Trophoblast cell (in vitro differentiated cells and primary cell): ENCODE measurements around the gene LRRC7.

ENCODE experiments used
- DNase-seq, 2 donors: peaks; one replicate each; pipeline ENCODE4 v3.0.0-alpha.2; 2016
- H2AFZ ChIP-seq: 2 replicates; pipeline ENCODE4 v1.6.1; 2013; ENCODE audit warnings: low read length, moderate library complexity, mild to moderate bottlenecking; ENCODE audit not compliant: insufficient read depth, poor library complexity
- H2AK5ac ChIP-seq: 2 replicates; pipeline ENCODE4 v1.6.1; 2013; ENCODE audit warnings: mild to moderate bottlenecking, low read length
- H2BK120ac ChIP-seq: 2 replicates; pipeline ENCODE4 v1.6.1; 2013; ENCODE audit warnings: low read length, mild to moderate bottlenecking, moderate library complexity; ENCODE audit not compliant: insufficient read depth, poor library complexity
- H2BK12ac ChIP-seq: 2 replicates; pipeline ENCODE4 v1.6.1; 2013; ENCODE audit warnings: mild to moderate bottlenecking, low read length, moderate library complexity
- H2BK5ac ChIP-seq: 2 replicates; pipeline ENCODE4 v1.6.1; 2013; ENCODE audit warnings: low read length, low read depth, moderate library complexity, mild to moderate bottlenecking; ENCODE audit not compliant: poor library complexity
- H3K14ac ChIP-seq: 2 replicates; pipeline ENCODE4 v1.6.1; 2013; ENCODE audit warnings: mild to moderate bottlenecking, low read length
- H3K18ac ChIP-seq: 2 replicates; pipeline ENCODE4 v1.6.1; 2013; ENCODE audit warnings: mild to moderate bottlenecking, low read length
- H3K23ac ChIP-seq: 2 replicates; pipeline ENCODE4 v1.6.1; 2013; ENCODE audit warnings: low read length
- H3K27ac ChIP-seq: 2 replicates; pipeline ENCODE4 v1.5.1; 2013; ENCODE audit warnings: low read depth, mild to moderate bottlenecking, inconsistent platforms, low read length, moderate library complexity
- H3K27me3 ChIP-seq: 2 replicates; pipeline ENCODE4 v1.6.1; 2013; ENCODE audit warnings: inconsistent platforms, mild to moderate bottlenecking, low read length, moderate library complexity; ENCODE audit not compliant: insufficient read depth
- H3K36me3 ChIP-seq, 2 experiments: 1 replicate in 1 of 2; 2 replicates in 1 of 2; pipeline ENCODE4 v1.6.1; 2013; ENCODE audit warnings: low read length in 2 of 2, mild to moderate bottlenecking in 2 of 2, moderate library complexity in 1 of 2; ENCODE audit not compliant: insufficient read depth in 2 of 2, control insufficient read depth in 1 of 2
- H3K4ac ChIP-seq: 2 replicates; pipeline ENCODE4 v1.6.1; 2013; ENCODE audit warnings: low read depth, mild to moderate bottlenecking, low read length, moderate library complexity
- H3K4me1 ChIP-seq, 2 experiments: 1 replicate in 1 of 2; 2 replicates in 1 of 2; pipeline ENCODE4 v1.6.1; 2013; ENCODE audit warnings: low read length in 2 of 2, mild to moderate bottlenecking in 2 of 2, moderate library complexity in 1 of 2; ENCODE audit not compliant: insufficient read depth in 2 of 2, control insufficient read depth in 1 of 2
- H3K4me2 ChIP-seq: 2 replicates; pipeline ENCODE4 v1.6.1; 2013; ENCODE audit warnings: inconsistent platforms, mild to moderate bottlenecking, low read length, moderate library complexity
- H3K4me3 ChIP-seq: 2 replicates; pipeline ENCODE4 v1.5.1; 2013; ENCODE audit warnings: mild to moderate bottlenecking, low read depth, low read length, inconsistent platforms
- H3K79me1 ChIP-seq: one replicate; pipeline ENCODE4 v1.6.1; 2013; ENCODE audit warnings: low read length
- H3K79me2 ChIP-seq: 2 replicates; pipeline ENCODE4 v1.6.1; 2013; ENCODE audit warnings: low read length, mild to moderate bottlenecking; ENCODE audit not compliant: control insufficient read depth, insufficient read depth, poor library complexity
- H3K9ac ChIP-seq: 2 replicates; pipeline ENCODE4 v1.6.1; 2013; ENCODE audit warnings: mild to moderate bottlenecking, low read length
- H3K9me3 ChIP-seq: 2 replicates; pipeline ENCODE4 v1.6.1; 2013; ENCODE audit warnings: low read depth, mild to moderate bottlenecking, control low read depth, inconsistent platforms, low read length; ENCODE audit not compliant: insufficient read depth
- H4K12ac ChIP-seq: 2 replicates; pipeline ENCODE4 v1.6.1; 2013; ENCODE audit warnings: low read depth, mild to moderate bottlenecking, low read length, moderate library complexity
- H4K8ac ChIP-seq: 2 replicates; pipeline ENCODE4 v1.6.1; 2013; ENCODE audit warnings: low read depth, mild to moderate bottlenecking, low read length, moderate library complexity
- H4K91ac ChIP-seq: one replicate; pipeline ENCODE4 v1.6.1; 2013; ENCODE audit warnings: low read depth, mild to moderate bottlenecking, low read length, moderate library complexity
- WGBS: extraction: QIAGEN DNeasy Blood & Tissue Kit; methylation state at CpG from one replicate; pipeline ENCODE4 v1.1.7; 2013; ENCODE audit warnings: missing lambda C conversion rate; ENCODE audit not compliant: insufficient read length, insufficient coverage; ENCODE audit errors: extremely low coverage; 5-methylcytosine and 5-hydroxymethylcytosine counted together

LRRC7 gene

DNA sequence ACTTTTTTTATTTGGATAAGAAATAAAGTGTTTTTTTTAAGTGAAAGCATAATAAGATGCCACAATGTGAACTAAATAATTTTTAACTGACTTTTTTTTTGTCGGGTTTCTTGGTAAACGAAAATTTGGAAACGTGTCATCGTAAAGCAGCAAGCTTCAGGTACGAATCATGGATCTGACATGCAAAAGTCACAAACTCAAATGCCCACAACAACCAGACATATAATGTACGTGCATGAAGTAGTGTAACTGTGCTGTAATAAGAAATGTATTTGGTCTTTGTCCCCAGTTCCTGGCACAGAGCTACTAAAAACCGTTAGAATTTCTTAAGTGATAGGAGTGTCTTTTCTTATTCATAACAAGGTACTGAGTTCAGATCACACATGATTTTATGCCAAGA is 44.3 kb upstream of the LRRC7 start:
- Histone ChIP-seq H2BK12ac (no peak overlapping the region), H3K23ac (no peak overlapping the region), H2BK5ac (no peak overlapping the region), H4K91ac (no peak overlapping the region), H3K36me3 (no peaks in the 10 kb centered on the region), H3K14ac (no peak overlapping the region), H3K79me2 (no peaks in the 10 kb centered on the region), H3K4ac (no peak overlapping the region), H3K27me3 (no peaks in the 10 kb centered on the region), H2AFZ (no peak overlapping the region), H3K4me2 (no peak overlapping the region), H3K4me1 (no peaks in the 10 kb centered on the region), H4K12ac (no peak overlapping the region), H3K9ac (no peak overlapping the region), H3K4me3 (no peak overlapping the region), H3K79me1 (no peaks in the 10 kb centered on the region), H3K27ac (no peak overlapping the region), H2AK5ac (no peak overlapping the region), H4K8ac (no peak overlapping the region), H3K18ac (no peak overlapping the region), H2BK120ac (no peak overlapping the region), H3K9me3 (no peaks in the 10 kb centered on the region)
- no CpG with 5 or more reads among the region's 7 CpGs for WGBS
- no peak for DNase-seq

DNA sequence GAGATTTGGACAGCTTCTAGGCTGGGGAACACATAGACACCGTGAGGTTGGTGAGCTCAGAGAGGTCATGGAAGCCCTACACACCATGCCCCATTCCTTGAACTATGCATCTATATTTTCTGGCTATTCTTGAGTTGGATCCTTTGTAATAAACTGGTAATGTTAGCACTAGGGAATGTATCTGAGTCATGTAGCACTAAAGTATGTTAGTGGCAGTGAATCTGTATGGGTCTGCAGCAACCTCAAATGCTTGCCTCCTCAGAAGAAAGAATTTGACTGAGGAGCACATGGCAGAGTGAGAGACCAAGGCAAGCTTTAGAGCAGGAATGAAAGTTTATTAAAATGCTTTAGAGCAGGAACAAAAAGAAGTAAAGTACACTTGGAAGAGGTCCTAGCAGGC is 43.7 kb upstream of the LRRC7 start:
- Histone ChIP-seq H3K4me2 (no peak overlapping the region), H3K23ac (no peak overlapping the region), H2AFZ (no peak overlapping the region), H2BK120ac (no peak overlapping the region), H3K36me3 (no peaks in the 10 kb centered on the region), H3K9me3 (no peaks in the 10 kb centered on the region), H2AK5ac (no peak overlapping the region), H4K91ac (no peak overlapping the region), H3K79me1 (no peaks in the 10 kb centered on the region), H3K9ac (no peak overlapping the region), H4K12ac (no peak overlapping the region), H2BK5ac (no peak overlapping the region), H4K8ac (no peak overlapping the region), H3K4ac (no peak overlapping the region), H3K18ac (no peak overlapping the region), H3K4me1 (no peaks in the 10 kb centered on the region), H3K27me3 (no peaks in the 10 kb centered on the region), H3K27ac (no peak overlapping the region), H3K14ac (no peak overlapping the region), H2BK12ac (no peak overlapping the region), H3K79me2 (no peaks in the 10 kb centered on the region), H3K4me3 (no peak overlapping the region)
- DNase-seq = peak in 1 of 2 donors; percentile 8
- WGBS = no CpG with 5 or more reads among the region's 1 CpG

- H3K79me2 ChIP-seq = no peaks in the 10 kb centered on the region
- H3K4me2 ChIP-seq = no peak overlapping the region
- H3K18ac ChIP-seq = no peak overlapping the region
- no peaks in the 10 kb centered on the region for H3K36me3 ChIP-seq
- H3K9me3 ChIP-seq = no peaks in the 10 kb centered on the region
- H4K91ac ChIP-seq = no peak overlapping the region
- H3K14ac ChIP-seq = no peak overlapping the region
- H2BK12ac ChIP-seq = no peak overlapping the region
- no peak overlapping the region for H3K27ac ChIP-seq
- H3K23ac ChIP-seq = no peak overlapping the region
- no peaks in the 10 kb centered on the region for H3K79me1 ChIP-seq
- no peak for DNase-seq
- no peak overlapping the region for H2AK5ac ChIP-seq
- H2BK120ac ChIP-seq = no peak overlapping the region
- H4K8ac ChIP-seq = no peak overlapping the region
- no peak overlapping the region for H3K9ac ChIP-seq
- H3K4me3 ChIP-seq = no peak overlapping the region
- H3K4ac ChIP-seq = no peak overlapping the region
- no peak overlapping the region for H2AFZ ChIP-seq
- H3K4me1 ChIP-seq = no peaks in the 10 kb centered on the region
- H2BK5ac ChIP-seq = no peak overlapping the region
- WGBS = no CpG with 5 or more reads among the region's 2 CpGs
- no peaks in the 10 kb centered on the region for H3K27me3 ChIP-seq
- H4K12ac ChIP-seq = no peak overlapping the region
Observed at GRCh38 chr1:69527273-69527672, 40.4 kb upstream of the LRRC7 start.

DNA sequence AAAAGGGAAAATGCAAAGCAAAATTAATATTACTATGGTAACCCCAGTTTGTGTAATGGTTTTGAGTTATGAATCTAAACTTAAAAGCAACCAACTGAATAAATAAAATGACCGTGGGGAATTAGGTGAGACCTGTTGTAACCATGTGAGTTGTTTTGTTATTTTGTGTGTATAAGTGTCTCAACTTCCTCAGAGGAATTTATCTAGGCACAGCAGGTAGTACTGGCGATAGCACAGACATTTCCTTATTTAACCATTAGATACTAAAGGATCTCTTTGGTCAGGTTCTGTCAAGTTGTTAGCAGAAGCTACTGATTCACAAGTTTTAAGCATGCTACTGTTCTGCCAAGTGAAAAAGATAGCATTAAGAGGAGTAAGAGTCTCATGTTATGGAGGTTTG is 39.3 kb upstream of the LRRC7 start:
- Histone ChIP-seq H2BK120ac (no peak overlapping the region), H3K9ac (no peak overlapping the region), H3K27ac (no peak overlapping the region), H3K4ac (no peak overlapping the region), H3K27me3 (no peaks in the 10 kb centered on the region), H2BK12ac (no peak overlapping the region), H3K4me2 (no peak overlapping the region), H3K9me3 (no peaks in the 10 kb centered on the region), H3K4me3 (no peak overlapping the region), H4K8ac (no peak overlapping the region), H2AFZ (no peak overlapping the region), H3K23ac (no peak overlapping the region), H3K14ac (no peak overlapping the region), H2BK5ac (no peak overlapping the region), H3K36me3 (no peaks in the 10 kb centered on the region), H4K91ac (no peak overlapping the region), H3K4me1 (no peaks in the 10 kb centered on the region), H4K12ac (no peak overlapping the region), H3K79me1 (no peaks in the 10 kb centered on the region), H3K79me2 (no peaks in the 10 kb centered on the region), H3K18ac (no peak overlapping the region), H2AK5ac (no peak overlapping the region)
- DNase-seq = no peak
- WGBS = no CpG with 5 or more reads among the region's 2 CpGs
